GM18499 (cell line): ENCODE measurements around the gene ZNF780A.
"Not testable (repeated sequence)": the region's sequence is repeated elsewhere in the genome, so short reads cannot be mapped to it uniquely, and the experiment has no call there.

Experiments used
- ATAC-seq: cut with Tn5 transposase; IDR thresholded peaks from one replicate; pipeline ENCODE4 v1.9.1; 2021; ENCODE audit warnings: moderate number of reproducible peaks; ENCODE audit not compliant: insufficient read depth, unreplicated experiment

Gene ZNF780A

DNA sequence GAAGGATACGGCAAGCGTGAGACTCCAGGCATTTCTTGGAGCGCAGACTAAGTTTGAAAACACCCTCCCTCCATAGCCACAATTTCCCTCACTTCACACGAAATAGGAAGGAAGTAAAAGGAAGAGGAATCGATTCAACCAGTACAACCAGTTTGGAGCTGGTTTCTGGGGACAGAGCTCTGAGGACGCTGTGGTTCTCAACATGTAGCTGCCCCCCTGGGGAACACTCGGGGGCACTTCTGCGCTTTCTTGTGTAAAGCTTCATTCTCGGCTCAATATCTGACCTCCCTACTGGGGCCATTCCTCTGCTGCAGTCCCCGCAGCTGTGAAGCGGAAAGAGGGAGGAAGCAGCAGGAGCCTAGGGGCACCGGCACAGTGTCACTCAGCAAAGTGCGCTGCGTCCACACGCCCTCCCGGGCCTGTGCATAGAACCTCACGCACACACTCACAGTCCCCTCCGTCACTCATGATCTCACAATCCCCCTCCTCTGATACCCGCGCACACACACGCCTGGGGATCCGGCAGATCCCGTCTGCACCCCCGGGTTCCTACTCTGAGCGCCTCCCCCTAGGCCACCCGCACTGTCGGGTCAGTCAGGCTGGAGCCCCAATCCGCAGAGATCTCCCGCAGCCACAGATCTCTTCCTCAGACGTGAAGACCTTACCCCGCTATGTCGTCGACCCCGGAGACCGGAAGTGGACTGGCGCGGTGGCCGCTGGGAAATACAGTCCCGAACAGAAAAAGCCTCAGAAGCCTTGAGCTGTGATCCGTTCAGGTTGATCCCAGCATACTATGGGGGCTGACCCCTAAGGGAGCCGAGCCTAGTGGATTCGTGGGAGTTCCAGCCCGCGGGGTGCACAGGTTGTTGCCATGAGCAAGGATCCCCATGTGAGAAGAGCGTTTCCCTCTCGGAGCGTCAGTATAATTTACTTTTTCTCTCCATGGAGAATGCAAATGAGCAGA is at the start of gene ZNF780A:
TSS of gene ZNF780A (minus strand) at position 703 of the 964 bp plus-strand sequence. CDS start 6,190 bp downstream, outside the sequence.
- no peak for ATAC-seq

DNA sequence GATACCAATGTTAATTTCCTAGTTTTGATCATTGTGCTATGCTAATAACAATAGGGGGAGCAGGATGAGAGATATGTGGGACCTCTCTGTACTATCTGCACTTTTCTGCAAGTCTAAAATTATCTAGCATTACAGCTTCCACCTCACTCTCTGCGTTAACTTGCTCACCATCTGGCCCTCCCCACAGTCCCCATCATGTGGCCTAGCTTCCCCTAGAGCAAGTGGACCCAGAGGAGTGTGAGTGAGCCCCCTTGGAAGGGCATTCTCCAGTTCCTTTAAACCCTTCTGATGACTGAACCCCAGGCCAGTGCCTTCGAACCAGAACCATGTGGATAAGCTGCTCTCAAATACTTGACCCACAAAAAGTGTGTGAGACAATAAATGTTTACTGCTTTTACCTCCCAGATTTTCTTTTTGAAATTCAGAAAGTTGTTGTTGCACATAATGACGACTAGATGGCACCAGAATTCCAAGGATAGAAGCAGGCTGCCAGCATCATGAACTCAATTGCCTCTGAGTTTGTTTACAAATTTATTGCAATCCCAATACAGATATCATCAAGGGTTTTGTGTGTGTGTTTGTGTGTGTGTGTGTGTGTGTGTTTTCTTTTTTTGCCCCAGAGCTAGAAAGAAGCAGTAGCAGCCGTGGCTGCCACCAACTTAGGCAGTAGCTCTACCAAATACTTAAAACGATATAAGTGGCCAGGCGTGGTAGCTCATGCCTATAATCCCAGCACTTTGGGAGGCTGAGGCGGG is 49.0 kb upstream of the ZNF780A start:
- no peak for ATAC-seq

DNA sequence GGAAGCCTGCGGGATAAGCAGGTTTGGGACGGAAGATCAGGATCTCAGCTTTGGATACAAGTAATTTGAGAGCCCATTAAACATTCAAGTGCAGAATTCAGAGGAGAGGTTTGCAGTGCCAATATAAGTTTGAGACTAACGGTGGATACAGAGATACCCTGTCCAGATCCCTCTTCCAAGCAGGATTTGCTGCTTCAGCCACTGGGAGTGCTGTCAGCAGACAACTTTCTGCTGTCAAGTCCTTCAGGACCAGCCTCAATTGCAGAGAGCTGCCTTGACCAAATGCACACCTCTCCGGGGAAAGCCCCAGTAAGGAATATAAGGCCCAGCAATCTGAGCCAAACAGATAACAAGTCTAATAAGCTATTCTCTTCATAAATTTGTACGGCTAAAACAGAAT is 46.1 kb upstream of the ZNF780A start:
- no peak for ATAC-seq

DNA sequence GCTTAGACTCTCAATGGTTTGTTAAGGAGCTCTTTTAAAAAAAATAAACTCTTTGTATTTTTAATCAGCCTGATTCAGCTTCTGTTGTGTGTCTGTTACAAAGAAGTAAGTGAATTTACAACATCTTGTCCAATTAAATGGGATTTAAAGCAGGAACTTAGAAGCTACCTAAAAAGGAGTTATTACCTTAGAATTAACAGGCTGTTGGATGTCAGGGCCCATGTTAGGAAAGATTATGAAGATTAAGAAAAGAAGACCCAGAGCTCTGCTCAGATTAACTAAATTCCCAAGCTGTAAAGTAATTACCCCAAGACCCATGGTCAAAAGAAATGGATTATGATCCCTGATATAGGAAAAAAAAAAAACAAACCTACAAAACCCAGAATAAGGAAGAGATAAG is 44.1 kb upstream of the ZNF780A start:
- no peak for ATAC-seq

DNA sequence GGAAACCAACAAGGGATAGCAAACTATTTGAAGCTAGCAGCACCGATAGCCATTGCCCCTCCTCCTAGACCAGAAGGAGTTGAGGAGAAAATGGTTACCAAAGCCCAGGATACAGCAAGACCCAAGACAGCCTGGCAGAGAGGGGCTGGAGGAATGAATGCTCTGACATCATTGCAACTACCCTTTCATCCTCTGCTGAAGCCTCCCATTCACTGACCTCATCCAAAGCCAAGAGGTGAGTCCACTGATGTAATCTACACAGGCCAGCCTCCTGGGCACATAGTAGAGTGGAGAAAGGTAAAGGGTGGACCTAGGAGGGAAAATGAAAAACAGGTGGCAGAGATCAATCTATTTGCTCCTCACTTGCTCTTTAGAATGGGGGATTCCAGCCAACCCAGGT is 42.7 kb upstream of the ZNF780A start:
- no peak for ATAC-seq

DNA sequence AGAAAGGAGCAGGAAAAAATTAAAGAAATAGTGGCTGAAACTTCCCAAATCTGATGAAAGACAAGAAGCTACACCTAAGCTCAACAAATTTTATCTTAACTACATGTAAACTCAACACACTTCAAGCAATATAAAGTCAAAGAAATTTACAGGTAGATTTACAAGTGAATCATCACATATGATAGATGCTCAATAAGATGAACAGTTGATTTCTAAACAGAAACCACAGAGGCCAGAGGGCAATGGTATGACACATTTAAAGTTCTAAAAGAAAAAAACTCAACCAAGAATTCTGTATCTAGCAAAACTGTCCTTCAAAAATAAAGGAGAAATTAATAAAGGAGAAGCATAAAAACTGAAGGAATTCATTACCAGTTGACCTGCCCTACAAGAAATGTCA is 39.3 kb upstream of the ZNF780A start:
- no peak for ATAC-seq

DNA sequence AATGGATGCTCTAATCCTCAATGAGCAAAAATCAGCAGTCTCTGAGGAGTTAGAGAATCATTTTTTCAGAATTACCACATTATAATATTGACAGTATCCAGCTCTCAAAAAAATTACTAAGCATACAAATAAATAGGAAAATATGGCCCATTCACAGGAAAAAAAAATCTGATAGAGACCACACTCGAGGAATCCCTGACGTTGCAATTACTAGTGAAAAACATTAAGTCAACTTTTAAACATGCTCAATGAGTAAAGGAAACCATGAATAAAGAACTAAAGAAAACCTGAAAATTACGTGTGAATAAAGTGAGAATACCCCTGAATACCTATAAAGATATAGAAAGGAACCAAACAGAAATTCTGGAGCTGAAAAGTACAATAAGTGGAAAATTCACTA is 38.7 kb upstream of the ZNF780A start:
- ATAC-seq: no peak

DNA sequence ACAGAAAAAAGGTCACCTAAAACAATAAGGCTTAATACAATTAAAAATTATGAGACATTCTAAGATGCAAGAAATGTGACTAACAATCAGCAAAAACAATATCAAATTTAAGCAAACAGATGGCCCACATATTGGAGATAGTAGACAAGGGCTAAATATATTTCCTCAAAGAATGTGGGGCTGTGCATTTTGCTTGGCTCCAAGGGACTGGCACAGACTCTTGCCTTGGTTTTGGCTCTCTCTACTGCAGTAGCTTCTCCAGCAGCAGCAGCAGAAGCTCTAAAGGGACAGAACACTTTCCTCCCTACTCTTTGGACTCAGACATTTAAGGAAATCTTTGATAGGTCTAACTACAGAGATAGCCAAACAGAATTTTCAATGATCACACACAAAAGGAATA is 38.2 kb upstream of the ZNF780A start:
- no peak for ATAC-seq

DNA sequence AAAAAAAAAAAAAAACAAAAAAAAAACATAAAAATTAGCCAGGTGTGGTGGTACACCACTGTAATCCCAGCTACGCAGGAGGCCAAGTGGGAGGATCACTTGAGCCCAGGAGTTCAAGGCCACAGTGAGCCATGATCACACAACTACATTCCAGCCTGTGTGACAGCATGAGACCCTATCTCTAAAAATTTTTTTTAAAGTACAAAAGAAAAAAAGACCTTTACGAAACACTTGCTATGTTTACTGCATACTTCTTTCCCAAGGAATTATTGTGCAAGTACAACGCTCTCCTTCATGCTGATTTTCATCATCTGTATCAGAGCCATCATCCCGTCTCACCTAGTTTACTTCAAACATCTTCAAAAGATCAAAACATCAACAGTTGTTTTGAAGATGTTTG is 28.6 kb upstream of the ZNF780A start:
- ATAC-seq: no peak

DNA sequence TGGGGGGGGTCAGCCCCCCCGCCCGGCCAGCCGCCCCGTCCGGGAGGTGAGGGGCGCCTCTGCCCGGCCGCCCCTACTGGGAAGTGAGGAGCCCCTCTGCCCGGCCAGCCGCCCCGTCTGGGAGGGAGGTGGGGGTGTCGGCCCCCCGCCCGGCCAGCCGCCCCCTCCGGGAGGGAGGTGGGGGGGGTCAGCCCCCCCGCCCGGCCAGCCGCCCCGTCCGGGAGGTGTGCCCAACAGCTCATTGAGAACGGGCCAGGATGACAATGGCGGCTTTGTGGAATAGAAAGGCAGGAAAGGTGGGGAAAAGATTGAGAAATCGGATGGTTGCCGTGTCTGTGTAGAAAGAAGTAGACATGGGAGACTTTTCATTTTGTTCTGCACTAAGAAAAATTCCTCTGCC is 27.9 kb upstream of the ZNF780A start:
- not testable (repeated sequence) for ATAC-seq

DNA sequence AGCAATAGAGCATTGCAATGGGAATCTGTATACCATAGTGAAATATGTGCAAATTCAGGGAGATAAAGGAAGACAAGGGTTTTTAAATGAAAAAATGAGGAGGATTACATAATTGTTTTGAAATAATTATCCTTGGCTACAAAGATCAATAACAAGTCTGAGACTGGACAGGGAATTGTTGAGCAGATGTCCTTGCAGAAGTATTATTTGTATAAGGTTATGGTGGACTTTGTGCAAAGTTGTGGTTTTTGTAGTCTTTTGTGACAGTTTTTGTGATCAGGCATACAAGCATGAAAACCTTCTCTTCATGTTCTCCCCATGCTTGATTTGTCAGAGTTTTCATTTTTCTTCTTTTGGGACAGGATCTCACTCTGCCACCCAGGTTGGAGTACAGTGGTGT is 25.3 kb upstream of the ZNF780A start:
- no peak for ATAC-seq

DNA sequence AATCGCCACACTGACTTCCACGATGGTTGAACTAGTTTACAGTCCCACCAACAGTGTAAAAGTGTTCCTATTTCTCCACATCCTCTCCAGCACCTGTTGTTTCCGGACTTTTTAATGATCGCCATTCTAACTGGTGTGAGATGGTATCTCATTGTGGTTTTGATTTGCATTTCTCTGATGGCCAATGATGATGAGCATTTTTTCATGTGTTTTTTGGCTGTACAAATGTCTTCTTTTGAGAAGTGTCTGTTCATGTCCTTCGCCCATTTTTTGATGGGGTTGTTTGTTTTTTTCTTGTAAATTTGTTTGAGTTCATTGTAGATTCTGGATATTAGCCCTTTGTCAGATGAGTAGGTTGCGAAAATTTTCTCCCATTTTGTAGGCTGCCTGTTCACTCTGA is 23.4 kb upstream of the ZNF780A start:
- ATAC-seq: not testable (repeated sequence)

DNA sequence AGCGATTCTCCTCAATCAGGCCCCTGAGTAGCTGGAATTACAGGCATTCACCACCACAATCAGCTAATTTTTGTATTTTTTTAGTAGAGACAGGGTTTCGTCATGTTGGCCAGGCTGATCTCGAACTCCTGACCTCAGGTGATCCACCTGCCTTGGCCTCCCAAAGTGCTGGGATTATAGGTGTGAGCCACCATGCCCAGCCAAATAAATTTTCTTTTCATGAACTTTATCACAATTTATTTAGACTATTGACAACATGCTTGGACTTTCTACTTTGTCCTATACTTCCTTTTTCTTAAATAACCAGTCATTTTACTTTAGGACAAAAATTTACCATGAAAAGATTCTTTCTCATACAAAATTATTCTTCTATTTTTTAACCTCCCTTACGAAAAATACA is 21.5 kb upstream of the ZNF780A start:
- not testable (repeated sequence) for ATAC-seq

DNA sequence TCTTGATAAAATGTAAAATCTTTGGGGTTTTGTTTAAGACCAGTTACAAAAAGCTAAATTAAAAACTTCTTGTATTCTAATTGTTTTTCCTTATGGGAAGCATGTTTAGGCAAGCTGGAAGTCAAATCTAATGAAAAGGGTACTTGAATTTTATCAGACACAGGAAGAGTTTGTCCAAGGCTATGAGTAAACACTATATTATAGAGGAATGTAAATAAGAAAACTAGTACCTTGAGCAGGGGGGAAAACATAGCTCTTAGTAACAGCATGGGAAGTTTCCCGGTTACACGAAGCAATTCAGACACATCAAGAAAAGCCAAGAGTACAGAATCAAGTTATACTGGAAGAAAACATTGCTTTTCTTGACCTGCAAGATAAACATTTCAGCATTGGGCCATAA is 19.8 kb upstream of the ZNF780A start:
- no peak for ATAC-seq

DNA sequence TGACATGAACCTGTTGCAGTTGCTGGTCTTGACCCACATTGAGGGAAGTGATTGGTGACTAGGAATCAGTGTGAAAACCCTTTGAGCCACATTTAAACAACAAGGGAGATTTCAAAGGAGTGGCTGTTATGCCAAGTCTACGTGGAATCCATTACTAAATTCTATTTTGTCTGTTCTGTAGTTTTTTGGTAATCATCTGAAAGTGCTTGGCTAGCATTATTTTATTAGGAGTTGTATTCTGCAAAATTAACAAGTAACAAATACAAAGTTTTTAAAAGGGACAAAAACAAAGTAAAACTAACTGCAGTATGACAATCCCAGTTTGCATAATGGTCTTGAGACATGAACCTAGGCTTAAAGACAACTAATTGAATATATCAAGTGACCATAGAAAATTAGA is 14.0 kb upstream of the ZNF780A start:
- ATAC-seq: no peak

DNA sequence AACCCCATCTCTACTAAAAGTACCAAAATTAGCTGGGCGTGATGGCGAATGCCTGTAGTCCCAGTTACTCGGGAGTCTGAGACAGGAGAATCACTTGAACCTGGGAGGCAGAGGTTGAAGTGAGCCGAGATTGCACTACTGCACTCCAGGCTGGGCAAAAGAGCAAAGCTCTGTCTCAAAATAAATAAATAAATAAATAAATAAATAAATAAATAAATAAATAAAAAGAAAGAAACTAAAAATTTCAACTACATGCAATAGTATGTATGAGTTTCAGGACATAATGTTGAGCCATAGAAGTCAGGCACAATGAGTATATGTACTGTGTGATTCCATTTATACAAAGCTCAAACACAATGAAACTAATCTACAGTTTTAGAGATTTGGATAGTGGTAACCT is 12.9 kb upstream of the ZNF780A start:
- ATAC-seq: no peak

DNA sequence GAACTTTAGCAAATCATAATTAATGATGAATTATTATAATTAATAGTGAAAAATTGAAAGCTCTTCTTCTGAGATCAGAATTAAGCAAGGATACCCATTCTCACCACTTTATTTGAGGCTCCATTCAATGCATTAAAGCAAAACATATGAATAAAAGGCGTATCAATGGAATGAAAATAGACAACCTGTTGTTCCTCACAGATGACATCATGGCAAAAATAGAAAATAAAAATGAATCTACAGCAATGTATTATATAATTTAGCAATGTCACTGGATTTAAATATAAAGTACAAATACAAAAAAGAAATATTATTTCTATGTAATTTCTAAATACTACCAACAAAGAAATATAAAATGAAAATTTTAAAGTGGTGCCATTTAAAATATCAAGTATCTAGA is 11.1 kb upstream of the ZNF780A start:
- no peak for ATAC-seq

DNA sequence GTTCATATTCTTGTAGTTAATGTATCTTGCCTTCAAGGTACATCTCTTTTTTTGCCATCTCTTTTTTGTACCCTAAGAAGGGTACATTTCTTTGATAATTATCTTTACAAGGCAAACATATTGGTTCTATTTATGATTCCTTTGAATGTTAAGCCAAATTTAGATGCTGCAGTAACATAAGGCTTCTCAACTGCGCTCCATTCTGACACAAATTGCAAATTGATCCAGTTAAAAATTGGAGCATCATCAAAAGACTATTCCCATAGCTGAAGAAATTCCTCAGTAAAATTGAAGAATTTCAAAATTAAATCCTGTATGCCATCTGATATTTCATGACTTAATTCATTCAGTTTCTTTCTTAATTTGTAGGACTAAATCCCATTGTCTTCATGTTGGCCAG is 2.7 kb upstream of the ZNF780A start:
- no peak for ATAC-seq

DNA sequence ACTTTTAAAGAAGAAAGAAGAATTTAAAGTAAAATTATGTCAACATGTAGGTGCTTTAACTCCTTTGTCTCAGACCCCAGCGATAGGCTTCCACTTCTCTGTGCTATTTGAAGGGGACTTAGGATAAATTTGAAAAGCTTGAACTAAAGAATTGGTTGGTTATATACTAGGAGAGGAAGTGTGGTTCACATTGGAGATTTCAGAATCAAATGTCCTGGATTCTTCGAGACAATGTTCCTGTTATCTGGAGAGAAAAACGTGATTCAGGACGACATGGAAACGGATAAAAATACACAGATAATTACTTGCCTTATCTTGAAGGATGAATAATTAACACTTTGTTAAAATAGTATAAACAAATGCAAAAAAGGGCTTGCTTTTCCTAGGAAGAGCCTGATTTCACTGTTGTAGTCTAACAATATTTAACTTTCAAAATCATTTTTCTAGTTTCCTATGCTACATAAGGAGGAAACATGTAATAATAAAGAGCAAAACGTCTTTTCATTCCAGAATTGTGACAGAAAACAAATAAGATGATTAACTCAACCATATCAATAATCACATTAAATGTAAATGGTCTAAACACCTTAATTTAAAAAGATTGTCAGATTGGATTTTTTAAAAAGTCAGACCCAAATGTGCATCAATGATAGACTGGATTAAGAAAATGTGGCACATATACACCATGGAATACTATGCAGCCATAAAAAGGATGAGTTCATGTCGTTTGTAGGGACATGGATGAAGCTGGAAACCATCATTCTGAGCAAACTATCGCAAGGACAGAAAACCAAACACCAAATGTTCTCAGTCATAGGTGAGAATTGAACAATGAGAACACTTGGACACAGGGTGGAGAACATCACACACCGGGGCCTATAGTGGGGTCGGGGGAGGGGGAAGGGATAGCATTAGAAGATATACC is 724 bp upstream of the ZNF780A start:
- no peak for ATAC-seq

DNA sequence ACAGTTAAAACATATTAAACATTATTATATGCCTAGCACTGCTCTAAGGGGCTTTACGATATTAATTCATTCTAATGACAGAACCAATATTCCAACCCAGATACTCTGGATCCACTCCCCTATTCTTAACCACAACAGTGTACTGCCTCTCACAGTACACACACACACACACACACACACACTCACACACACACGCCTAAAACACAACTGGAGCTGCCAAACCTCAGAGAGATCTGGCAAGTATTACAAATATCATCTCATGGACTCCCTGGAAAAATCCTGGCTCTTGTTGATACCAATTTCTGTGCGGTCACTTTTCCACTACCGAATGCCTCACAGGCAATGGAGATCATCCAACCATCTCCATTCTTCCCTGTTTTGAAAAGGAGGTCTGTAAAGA is 1.3 kb downstream of the ZNF780A start:
- no peak for ATAC-seq
